D341Med (cell line): ENCODE results near the gene MATK.

Experiments
- DNase-seq: peaks from one replicate; pipeline ENCODE4 v3.0.0; 2012; ENCODE audit warnings: low spot score

Gene MATK, protein sequence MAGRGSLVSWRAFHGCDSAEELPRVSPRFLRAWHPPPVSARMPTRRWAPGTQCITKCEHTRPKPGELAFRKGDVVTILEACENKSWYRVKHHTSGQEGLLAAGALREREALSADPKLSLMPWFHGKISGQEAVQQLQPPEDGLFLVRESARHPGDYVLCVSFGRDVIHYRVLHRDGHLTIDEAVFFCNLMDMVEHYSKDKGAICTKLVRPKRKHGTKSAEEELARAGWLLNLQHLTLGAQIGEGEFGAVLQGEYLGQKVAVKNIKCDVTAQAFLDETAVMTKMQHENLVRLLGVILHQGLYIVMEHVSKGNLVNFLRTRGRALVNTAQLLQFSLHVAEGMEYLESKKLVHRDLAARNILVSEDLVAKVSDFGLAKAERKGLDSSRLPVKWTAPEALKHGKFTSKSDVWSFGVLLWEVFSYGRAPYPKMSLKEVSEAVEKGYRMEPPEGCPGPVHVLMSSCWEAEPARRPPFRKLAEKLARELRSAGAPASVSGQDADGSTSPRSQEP

DNA sequence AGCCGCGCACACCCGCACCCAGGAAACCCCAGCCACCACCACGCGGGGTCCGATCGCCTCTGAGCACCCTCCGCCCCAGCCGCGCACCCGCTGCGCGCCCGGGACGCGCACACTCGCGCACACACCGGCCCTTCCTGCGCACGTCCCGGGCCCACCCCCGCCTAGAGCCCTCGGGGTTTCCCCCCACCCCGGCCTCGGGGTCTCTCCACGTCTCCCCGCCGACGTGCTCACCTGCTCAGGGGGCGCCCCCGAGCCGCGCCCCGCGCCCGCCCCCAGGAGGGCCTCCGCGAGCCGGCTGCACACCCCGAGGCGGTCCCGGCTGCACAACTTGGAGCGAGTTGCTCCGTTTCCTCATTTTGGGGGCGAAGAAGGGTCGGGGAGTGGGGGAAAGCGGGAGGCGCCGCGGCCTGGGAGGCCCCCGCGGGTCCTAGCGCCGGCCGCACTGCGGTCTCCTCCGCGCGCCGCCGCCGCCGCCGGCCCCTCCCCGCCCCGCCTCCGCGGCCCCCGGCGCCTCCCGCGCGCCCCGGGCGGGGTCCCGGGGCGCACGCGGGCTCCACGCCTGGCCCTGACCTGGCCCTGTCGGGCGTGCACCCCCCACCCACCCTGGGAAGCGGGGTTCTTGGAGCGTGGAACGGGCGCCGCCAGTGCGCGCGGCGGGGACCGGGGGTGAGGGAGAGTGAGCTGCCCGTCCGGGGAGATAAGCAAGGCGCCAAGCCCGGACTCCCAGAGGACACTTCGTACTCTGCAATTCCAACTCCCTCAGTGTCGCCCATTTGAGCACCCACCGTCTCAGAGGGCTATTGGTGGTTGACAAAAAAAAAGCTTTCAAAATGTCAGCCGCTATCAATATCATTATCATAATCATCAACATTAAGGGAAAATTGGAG is at the start of gene MATK:
TSS of gene MATK (minus strand) at position 444 of the 887 bp plus-strand sequence. CDS start 1,246 bp downstream, outside the sequence.
- peak; percentile 91 for DNase-seq

DNA sequence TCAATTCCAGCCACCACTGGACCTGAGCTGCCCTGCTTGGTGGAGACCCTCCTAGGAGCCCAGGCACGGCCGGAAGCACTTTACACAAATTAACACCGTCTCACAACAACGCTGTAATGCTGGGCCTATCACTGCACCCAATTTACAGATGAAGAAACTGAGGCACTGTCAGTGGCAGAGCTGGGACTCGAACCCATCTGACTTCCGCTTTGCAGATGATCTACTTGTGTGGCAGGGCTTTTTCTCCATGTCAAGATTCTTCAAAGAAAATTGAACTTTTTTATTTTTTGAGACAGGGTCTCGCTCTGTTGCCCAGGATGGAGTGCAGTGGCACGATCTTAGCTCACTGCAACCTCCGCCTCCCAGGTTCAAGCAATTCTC is 48.9 kb upstream of the MATK start:
- DNase-seq: no peak

DNA sequence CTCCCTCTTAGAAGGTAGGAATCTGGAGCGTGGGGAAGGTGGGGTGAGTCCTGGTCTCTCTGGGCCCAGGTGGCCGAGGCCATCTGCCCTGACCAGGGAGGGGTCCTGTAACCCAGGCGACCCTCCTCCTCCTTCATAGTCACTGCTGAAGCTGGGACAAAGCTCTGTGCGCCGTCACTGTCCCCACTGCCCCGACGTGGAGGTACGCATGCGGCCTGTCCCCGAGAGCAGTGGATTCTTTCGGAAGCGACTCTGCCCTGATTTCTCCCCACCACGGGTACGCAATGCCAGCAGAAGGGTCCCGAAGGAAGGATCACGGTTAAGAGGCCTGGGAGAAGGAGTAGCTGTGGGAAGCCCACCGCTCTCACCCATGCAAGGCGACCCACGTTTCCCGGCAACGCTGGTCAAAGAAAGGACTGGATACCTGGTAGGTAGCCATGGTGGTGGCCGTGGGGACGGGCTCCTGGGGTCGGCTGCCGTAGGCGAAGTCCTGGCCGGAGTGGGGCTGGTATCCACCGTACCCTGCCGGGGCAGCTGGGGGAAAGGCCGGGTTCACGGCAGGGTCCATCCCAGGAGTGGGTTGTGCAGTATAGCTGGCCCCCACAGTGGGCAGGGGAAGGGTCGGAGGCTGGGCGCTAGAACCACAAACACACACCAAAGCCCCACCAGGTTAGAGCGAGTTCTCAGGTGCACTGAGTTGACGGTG is 48.3 kb upstream of the MATK start:
- peak; percentile 30 for DNase-seq

DNA sequence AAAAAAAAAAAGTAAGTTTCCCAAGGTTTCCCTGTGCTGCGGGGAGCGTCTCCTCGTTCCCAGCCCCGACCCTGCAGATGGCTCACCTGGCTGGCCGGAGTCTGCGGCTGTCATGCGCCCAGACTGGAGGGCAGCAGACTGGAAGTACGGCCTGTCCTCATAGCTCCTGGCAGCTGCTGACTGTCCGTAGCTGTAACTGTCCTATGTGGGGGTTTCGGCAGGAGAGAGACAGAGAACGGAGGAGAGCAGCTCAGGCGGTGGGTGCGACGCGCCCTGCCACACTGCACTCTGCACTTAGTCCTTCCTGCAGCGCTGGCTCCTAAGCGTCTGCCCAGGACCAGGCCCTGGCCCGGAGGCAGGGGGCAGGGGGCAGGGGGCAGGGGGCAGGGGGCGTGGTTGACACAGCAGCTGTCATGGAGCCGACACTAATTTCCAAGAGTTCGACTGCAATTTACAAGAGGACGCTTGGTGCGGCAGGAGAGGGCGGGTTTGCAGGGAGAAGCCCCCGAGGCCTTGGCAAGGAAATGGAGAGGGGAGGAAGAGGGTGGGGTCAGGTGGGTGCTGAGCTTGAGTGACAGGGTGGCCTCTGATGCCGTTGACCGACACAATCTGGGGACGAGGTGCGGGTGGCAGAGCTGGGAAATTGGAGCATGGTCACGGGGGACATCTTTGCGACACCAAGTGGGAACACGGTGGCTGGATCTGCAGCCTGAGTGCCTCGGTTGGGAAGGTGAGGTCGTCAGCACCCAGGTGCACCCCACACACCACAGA is 47.6 kb upstream of the MATK start:
- peak; percentile 27 for DNase-seq

DNA sequence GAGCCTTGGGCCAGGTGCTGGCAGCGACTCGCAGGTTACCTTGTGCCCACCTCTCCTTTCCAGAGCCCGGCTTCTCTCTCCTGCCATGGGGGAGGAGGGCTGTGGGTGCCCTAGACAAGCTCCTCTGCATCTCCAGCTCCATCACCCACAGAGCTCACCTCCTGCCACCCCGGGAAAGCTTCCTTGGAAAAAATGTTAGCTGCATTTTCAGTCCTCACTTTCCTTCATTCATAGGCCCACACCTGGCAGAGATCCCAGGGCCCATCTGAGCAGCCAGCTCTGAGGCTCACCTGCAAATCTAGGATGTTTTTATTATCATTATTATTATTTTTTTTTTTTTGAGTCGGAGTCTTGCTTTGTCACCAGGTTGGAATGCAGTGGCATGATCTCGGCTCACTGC is 45.8 kb upstream of the MATK start:
- DNase-seq: no peak

DNA sequence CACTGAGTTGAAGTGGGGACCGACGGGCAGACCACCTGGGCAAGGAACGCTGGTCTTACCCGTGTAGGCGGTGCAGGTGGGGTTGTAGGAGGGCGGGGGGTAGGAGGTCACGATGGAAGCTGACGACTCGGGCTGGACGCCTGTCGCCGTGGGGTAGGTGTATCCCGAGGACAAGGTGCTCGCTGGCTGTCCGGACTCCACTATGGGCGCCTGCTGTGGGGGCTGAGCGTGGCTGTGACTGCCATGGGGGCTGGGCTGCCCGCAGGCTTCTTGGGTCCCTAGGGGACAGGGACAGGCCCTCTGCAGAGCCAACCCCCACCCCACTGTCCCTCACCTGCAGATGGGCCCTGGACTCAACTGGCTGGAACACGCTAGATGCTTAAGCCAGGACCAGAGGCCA is 45.4 kb upstream of the MATK start:
- DNase-seq: peak; percentile 25

DNA sequence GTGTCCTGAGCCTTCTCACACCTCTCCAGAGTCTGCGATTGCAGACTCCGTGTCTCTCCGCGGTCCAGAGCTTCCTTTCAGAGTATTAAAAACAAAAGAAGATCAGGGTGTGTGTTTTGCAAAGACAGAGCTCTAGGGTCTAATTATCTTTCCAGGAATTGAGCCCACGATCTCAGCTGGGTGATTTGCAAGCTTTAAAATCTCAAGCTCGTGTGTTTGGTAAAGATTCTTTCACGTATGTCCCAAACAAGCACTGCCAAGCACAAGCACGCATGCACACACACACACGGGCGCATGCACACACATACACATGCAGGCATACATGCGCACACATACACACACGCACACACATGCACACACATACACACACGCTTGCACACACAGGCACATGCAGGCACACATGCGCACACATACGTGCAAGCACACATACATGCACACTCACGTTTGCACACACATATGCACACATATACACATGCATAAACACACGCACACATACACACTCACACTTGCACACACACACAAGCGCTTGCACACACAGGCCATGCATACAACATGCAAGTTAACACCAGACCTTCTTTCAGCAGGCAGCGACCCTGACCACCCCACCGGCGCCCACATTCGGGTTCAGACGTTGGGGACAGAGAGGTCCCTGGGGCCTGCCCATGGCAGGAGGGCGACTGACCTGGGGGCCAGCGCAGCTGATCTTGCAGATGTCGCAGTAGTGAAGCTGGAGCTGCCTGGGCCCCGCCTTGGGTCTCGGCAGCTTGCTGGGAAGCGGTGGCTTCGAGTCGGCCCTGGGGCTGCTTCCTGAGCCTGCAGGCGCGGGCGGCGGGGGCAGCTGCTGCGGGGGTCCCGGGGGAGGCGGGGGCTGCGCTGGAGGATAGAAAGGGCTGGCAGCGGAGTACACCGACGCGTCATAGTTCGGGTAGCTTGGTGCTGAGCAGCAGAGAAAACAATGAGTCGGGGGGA is 44.7 kb upstream of the MATK start:
- peak; percentile 42 for DNase-seq

DNA sequence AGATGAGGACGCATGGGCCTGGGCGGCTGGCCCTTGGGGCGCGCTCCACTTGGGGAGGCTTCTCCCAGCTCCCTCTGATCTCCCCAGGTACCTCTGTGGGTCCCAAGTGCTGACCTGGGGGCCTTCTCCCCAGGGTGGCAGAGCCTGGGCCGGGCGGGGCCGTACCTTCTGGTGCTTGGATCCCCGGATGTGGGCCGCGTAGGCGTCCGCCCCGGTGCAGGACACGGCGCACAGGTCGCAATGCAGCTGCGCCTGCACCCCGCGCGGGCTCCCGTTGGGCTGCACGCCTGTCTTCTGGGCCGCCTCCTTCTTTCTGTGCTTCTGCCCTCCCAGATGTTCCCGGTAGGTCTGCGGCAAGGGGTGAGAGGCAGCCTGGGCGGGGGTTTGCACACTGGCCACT is 41.1 kb upstream of the MATK start:
- DNase-seq: no peak

DNA sequence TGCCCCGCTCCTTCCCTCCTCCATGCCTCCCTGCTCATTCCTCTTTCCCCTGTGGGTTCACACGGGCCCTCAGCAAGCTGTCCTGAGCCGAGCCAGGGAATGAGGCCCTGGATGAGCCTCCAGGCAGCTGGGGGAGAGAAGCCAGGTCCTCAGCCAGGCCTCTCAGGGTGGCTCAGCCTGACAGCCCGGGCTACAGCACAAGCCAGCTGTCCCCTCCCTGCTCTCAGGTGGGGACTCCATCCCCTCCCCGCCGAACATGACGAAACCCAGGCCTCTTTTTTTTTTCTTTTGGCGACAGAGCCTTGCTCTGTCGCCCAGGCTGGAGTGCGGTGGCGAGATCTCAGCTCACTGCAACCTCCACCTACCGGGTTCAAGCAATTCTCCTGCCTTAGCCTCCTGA is 40.0 kb upstream of the MATK start:
- no peak for DNase-seq

DNA sequence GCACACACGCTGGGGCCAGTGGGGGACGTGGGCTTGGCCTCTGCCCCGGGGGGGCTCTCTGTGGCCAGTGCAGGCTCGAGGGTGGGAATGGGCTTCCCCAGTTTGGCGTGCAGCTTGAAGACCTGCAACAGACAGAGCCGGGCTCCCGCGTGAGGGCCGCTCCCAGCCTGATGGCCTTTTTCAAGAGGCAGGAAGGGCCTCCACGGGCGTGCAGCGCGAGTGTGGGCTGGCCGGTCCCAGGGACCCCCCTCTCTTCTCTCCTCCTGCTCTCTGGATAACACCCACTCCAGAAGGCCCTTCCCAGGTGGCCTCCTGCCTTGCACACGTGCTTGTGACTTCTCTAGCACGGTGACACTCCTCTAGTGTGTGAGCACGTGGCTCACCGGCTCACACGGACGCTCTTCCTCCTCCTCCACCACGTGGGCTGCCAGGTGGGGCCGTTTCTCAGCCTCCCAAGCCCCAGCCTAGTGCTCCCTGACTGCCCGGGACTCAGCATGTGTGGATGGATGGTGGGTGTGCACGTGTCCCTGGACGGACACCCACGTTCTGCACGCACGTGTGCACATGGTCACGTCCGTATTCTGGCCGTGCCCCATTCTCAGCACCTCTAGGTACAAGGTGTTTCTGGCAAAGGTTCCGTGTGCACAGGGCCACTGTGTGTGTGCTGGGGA is 39.2 kb upstream of the MATK start:
- no peak for DNase-seq

DNA sequence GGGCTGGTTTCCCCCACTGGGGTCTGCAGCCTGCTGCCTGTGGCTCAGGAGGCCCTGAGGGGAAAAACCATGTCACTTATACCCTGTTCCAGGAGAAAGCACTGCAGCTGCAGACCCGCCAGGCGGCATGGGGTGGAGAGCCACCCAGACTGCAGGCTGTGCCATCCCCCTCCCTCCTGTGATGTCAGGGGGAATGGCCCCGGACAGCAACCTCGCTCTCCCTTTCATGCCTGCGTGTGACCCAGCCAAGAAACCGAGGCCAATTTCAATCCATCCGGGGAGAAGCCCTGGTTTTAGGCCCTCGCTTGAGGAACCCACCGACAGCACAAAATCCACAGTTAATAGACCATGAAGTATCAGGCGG is 37.2 kb upstream of the MATK start:
- DNase-seq: no peak

DNA sequence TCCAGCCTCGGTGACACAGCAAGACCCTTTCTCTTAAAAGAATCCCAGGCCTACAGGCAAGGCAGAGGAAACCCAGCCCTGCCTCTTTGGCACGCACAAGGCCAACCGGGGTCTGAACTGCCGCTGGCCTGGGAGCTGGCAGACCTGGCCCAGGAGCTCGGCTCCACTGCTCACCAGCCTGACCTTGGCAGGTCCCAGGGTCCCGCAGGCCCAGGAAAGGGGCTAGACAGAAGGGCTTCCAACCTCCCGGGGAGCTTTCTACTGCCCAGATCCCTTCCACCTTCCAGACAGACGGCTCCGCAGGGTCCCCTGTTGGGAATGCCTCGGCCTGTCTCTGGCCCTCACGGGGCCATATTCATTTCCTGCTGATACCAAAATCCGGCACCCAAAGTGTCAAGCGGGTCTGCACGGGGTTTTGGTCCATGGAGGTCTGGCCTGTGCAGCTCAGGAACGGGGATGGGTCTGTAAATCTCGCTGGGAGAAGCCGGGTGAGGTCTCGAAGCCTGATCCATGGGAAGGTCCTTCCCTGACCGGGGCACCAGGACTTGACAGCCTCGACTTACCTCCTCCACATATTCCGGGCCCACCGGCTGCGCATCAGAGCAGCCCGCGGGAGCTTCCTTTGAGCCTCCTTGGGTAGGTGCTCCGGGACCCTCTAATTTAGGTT is 36.6 kb upstream of the MATK start:
- DNase-seq: no peak

DNA sequence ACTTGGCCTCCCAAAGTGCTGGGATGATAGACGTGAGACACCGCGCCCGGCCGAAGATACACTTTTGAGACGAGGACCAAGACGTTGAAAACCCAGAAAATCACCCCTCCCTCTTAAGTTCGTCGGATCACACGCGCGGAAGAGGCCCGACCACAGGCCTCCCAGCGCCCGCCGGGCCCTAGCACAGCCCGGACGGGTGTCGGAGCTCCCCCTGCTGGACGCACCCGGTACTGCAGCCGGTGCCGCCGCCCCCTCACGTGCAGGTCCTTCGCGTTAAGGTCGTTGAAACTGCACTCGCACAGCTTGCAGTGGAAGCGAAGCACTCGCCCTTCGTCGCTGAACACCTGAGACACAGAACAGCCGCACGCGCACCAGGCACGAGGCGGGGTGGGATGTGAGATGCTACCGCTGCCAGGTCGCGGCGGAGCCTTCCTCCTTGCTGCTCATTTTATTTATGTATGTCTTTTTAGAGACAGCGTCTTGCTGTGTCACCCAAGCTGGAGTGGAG is 35.7 kb upstream of the MATK start:
- DNase-seq: peak; percentile 93

DNA sequence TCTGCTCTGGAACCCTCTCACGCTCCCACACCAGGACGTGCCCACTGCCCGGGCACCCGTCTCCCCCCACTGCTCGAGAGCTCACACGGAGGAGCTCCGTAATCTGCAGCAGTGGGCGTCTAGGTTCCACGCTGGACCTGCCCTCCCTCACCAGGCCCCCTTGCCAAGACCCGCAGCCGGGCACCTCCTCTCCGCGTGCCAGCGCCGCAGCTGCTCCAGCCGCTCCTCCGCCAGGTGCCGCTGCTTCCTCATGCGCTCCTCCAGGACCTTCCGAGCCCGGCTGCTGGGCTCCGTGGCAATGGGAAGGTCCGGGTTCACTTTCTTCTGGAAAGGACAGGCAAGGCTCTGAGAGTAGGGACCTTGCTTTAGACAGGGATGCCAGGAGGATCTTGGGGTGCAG is 35.0 kb upstream of the MATK start:
- peak; percentile 82 for DNase-seq

DNA sequence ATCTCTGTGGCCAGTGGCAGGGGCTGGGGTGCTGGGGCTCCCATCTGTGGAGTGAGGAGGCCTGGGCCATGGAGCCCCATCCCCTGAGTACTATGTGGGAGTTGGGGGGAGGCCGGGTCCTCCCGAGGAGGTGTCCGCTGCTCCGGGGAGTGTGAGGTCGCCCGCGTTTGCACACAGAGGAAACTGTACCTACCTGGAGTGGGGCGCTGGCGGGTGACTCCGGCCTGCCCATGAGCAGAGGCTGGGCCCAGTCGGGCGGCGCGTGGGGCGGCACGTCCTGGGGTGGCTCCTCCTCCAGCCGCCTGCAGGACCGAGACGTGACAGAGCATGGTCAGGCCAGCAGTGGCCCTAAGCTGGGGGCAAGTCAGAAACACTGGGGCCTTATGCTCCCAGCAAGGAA is 33.8 kb upstream of the MATK start:
- no peak for DNase-seq

DNA sequence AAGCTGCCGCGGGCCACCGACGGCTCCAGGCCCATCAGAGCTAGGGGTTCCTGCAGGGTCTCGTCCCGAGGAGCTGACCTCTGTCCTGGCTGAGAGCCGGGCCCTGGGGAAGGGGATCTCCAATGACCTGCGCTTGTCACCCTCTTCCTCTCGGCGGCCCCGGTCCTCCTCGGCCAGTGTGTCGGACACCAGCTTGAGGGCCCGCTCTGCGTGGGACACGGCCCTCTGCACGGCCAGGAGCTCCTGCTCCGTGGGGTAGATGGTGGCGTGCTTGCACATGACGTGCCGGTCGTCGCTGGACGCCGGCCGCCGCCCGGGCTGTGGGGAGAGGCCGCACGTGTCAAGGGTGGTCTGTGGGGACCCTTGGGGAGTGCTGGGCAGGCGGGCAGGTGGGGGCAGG is 32.7 kb upstream of the MATK start:
- DNase-seq: peak; percentile 37

DNA sequence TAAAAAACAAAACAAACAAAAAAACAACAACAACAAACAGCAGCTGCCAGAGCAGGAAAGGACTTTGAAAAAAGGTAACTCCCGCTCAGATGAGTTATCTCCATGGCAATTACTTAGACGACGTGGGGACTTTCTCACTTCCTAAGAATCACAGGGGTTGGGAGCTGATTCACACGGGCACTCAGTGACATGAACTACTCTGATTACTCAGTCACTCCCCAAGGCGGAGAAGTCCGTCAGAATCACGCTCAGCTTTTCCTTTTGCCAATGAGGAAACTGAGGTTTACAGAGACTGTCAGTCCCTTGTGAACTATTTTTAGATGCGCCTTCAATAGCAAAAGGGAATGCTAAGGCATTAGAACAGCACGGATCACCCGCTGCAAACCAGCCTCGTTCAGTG is 32.3 kb upstream of the MATK start:
- no peak for DNase-seq

DNA sequence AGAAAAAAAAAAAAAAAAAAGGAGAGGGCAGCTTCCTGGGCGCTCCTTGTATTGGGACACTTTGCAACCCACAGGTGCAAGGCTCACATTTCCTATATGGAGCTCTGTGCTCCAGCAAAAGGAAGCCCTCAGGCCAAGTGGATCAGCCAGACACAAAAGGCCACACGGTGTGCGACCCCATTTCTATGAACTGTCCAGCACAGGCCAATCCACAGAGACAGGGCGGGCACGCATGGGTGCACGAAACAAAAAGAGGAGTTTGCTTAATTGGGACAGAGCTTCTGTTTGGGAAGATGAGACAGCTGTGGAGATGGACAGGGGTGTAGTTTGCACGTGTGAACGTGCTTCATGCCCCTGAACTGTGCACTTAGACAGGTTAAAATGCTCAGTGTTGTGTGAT is 31.6 kb upstream of the MATK start:
- DNase-seq: no peak

DNA sequence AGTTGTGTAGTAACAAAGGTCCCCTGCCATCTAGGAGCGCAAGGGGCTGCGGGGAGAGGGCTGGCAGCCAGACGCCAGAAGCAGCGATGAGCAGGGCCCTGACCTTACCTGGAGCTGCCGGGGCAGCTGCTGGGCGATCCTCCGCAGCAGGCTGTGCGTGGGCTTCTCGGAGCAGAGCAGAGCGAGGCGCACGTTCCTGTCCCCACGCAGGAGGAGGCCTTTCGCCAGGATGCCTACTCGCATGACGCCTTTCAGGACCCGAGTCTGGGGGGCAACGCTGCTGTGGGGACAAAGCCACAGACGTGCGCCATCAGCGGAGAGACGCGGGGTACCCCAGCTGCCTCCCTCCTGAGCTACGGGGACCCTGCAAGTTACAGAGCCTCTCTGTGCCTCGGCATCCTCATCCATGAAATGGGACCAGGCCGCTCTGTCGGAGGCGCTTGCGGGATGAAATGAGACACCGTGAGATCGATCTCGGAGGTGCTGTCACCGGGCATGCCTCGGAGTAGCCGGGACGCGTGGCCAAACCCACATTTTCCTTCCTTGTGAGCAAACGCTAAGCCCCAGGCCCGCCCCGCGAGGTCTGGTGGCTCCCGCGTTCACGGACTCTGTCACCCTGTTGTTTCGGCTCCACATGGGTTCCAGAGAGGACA is 30.5 kb upstream of the MATK start:
- DNase-seq: no peak
